Measurements from ENCODE around the gene S100A16.

- no peak for TF ChIP-seq EZH2 (IDR thresholded peaks at IDR 0.05; ENCODE audit: borderline replicate concordance, low read length)
- TF ChIP-seq, protein P1, sequence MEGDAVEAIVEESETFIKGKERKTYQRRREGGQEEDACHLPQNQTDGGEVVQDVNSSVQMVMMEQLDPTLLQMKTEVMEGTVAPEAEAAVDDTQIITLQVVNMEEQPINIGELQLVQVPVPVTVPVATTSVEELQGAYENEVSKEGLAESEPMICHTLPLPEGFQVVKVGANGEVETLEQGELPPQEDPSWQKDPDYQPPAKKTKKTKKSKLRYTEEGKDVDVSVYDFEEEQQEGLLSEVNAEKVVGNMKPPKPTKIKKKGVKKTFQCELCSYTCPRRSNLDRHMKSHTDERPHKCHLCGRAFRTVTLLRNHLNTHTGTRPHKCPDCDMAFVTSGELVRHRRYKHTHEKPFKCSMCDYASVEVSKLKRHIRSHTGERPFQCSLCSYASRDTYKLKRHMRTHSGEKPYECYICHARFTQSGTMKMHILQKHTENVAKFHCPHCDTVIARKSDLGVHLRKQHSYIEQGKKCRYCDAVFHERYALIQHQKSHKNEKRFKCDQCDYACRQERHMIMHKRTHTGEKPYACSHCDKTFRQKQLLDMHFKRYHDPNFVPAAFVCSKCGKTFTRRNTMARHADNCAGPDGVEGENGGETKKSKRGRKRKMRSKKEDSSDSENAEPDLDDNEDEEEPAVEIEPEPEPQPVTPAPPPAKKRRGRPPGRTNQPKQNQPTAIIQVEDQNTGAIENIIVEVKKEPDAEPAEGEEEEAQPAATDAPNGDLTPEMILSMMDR (conservative IDR thresholded peaks at IDR 0.05 in 1 of 2, IDR thresholded peaks at IDR 0.05 in 1 of 2; ENCODE audit: extremely low read depth in 1 of 2, insufficient read depth in 1 of 2, low read depth in 1 of 2, low read length in 2 of 2): no peak
These were observed 6.2 kb upstream of the S100A16 start for GRCh38 chr1:153619171-153619570.
